OCI-LY3 (cell line): ENCODE measurements around the gene WTIP.

ENCODE experiments used
- EZH2phosphoT487 ChIP-seq: fragments of 200-600 bp; shearing (Covaris generic); IDR thresholded peaks from 2 replicates; pipeline ENCODE4 v1.6.1; 2018; ENCODE audit warnings: antibody characterized with exemption, mixed run types, low read depth
- TF ChIP-seq, protein P1 (sequence below): fragments of 200-600, 300-600 bp; sonication (generic); IDR thresholded peaks from 2 replicates; pipeline ENCODE4 v1.5.1; 2014; ENCODE audit warnings: antibody characterized with exemption, low read length, low read depth

DNA sequence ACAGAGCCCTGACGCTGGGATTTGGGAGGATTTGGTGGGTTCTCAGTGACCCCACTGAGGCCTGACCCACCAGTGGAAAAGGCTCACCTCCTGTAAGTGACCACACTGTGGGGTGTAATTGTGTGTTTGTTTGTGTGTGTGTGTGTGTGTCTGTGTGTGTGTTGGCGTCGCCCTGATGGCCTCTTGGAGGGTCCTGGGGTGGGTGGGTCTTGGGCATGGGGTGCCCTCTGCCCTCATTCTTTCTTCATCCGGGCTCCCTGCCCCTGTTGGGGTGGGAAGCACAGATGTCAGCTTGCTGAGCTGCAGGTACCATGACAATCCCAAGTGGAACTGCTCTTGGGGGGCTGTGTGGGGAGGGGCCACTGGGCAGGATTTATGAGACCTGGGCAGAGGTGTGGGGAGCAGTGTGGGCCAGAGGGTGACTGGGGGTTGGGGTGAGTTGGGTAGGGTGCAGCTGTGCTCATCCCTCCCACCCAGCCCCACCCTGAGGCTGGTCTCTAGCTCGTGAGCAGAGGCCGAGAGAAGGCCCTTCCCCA, 22.8 kb downstream of the WTIP start:
- TF ChIP-seq, protein P1, sequence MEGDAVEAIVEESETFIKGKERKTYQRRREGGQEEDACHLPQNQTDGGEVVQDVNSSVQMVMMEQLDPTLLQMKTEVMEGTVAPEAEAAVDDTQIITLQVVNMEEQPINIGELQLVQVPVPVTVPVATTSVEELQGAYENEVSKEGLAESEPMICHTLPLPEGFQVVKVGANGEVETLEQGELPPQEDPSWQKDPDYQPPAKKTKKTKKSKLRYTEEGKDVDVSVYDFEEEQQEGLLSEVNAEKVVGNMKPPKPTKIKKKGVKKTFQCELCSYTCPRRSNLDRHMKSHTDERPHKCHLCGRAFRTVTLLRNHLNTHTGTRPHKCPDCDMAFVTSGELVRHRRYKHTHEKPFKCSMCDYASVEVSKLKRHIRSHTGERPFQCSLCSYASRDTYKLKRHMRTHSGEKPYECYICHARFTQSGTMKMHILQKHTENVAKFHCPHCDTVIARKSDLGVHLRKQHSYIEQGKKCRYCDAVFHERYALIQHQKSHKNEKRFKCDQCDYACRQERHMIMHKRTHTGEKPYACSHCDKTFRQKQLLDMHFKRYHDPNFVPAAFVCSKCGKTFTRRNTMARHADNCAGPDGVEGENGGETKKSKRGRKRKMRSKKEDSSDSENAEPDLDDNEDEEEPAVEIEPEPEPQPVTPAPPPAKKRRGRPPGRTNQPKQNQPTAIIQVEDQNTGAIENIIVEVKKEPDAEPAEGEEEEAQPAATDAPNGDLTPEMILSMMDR, result no peak
- TF ChIP-seq EZH2phosphoT487, result no peak
